ENCODE measurements around the gene FBXW9. TPM values are rescaled to one million over a fixed set of nuclear protein-coding genes. Genes with fewer than 3 reads are reported as not detected.
A peak's percentile ranks its signal among the peaks of the same experiment; 100 is the strongest.

Gene FBXW9
- total RNA-seq, 1 donor from 2014 or later = 4.0 TPM

DNA sequence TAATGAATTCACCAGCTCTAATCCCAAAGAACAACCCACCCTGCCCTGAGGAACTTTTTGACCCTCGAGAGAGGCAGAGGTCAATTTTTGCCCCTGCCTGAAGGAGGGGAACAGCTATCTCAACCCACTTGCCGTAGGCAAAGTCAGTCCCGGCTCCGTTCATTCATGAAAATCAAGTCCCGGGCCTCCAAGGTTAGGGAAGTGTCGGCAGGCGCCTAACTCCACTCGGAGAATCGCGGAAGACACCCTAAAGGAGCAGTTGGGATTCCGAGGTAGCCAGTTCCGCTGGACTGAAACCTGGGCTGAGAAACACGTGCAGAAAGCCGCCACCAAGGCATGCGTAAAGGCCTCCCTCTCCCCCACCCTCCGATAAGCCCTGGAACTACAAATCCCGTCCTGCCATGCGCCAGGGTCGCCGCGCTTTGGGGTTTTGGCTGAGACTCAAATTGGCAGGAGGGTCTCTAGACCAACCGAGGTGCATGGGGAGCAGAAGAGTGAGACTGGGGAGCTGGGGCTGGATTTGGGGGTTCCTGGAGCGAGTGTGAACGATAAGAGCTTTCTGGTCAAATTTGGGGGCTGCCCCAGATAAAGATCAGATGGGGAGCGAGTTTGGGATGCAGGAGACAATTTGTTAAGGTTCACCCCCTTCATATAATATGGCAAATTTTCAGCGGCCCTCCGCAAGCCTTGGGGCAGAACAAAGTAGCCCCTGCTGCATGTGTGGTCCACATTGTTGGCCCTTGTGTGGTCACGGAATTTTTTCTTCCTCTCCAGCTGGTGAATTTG is 27.4 kb upstream of the FBXW9 start, which contains the start of gene TNPO2:
TSS of gene TNPO2 (minus strand) at position 292 of the 786 bp plus-strand sequence. CDS start 2,955 bp downstream, outside the sequence.
- H3K27me3 ChIP-seq = no peaks in the 10 kb centered on the region
- H3K9ac ChIP-seq = peak within 1 kb of the TSS; percentile 71
- peaks cover 6% of the 10 kb centered on the region for H3K4me1 ChIP-seq
- peak within 1 kb of the TSS; percentile 99 for H3K4me3 Mint-ChIP-seq
- H4K20me1 ChIP-seq (ENCODE audit: low read depth) = peaks cover 22% of the 10 kb centered on the region
- peak within 1 kb of the TSS; percentile 99 for H3K27ac Mint-ChIP-seq
- H3K4me1 Mint-ChIP-seq = peaks cover 22% of the 10 kb centered on the region
- peaks cover 43% of the 10 kb centered on the region for H3F3A ChIP-seq (ENCODE audit: low read depth)
- no peaks in the 10 kb centered on the region for H3K36me3 ChIP-seq
- TF ChIP-seq, protein P1, sequence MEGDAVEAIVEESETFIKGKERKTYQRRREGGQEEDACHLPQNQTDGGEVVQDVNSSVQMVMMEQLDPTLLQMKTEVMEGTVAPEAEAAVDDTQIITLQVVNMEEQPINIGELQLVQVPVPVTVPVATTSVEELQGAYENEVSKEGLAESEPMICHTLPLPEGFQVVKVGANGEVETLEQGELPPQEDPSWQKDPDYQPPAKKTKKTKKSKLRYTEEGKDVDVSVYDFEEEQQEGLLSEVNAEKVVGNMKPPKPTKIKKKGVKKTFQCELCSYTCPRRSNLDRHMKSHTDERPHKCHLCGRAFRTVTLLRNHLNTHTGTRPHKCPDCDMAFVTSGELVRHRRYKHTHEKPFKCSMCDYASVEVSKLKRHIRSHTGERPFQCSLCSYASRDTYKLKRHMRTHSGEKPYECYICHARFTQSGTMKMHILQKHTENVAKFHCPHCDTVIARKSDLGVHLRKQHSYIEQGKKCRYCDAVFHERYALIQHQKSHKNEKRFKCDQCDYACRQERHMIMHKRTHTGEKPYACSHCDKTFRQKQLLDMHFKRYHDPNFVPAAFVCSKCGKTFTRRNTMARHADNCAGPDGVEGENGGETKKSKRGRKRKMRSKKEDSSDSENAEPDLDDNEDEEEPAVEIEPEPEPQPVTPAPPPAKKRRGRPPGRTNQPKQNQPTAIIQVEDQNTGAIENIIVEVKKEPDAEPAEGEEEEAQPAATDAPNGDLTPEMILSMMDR (IDR thresholded peaks at IDR 0.05) = no peak
- TF ChIP-seq EZH2 (IDR thresholded peaks at IDR 0.05) (no peak), EZH2phosphoT487 (IDR thresholded peaks at IDR 0.05) (no peak)
- H3K79me2 ChIP-seq (ENCODE audit: low read depth) = peaks cover 53% of the 10 kb centered on the region
- H2AFZ ChIP-seq (replicated peaks) = peak within 1 kb of the TSS; percentile 75
- no peaks in the 10 kb centered on the region for H3K9me3 Mint-ChIP-seq
- peaks cover 11% of the 10 kb centered on the region for H3K27me3 Mint-ChIP-seq (ENCODE audit: insufficient read depth, low read depth)
- peak within 1 kb of the TSS; percentile 66 for H3K4me3 ChIP-seq
- H3K9me3 ChIP-seq (ENCODE audit: low read depth) = no peaks in the 10 kb centered on the region
- H3K36me3 Mint-ChIP-seq = peaks cover 10% of the 10 kb centered on the region
- peak within 1 kb of the TSS; percentile 94 for H3K4me2 ChIP-seq
- peak; percentile 92 for DNase-seq (ENCODE audit: low spot score)
- H3K27ac ChIP-seq = peak within 1 kb of the TSS; percentile 70

DNA sequence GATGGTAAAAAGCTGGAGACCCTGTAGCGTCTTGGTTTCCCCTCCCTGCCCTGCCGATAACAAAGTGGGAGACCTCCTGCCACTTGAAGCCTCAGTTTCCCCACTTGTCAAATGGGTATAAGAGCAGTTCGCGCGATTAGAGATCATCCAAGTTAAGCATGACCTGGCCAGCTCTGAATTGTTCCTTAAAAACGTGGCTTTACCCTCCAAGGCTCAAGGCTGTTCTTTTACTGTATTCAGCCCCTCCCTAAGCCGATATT is 26.9 kb upstream of the FBXW9 start:
- peak overlapping the region; percentile 99 for H3K4me3 Mint-ChIP-seq
- peak overlapping the region; percentile 99 for H3K27ac Mint-ChIP-seq
- H3K27me3 Mint-ChIP-seq (ENCODE audit: insufficient read depth, low read depth) = peaks cover 11% of the 10 kb centered on the region
- Histone ChIP-seq H3K4me3 (peak overlapping the region; percentile 66), H3K36me3 (peaks cover 3% of the 10 kb centered on the region), H3K4me2 (peak overlapping the region; percentile 94), H2AFZ (replicated peaks) (no peak overlapping the region), H3K4me1 (peaks cover 6% of the 10 kb centered on the region), H3K9ac (peak overlapping the region; percentile 71), H3K79me2 (ENCODE audit: low read depth) (peaks cover 59% of the 10 kb centered on the region), H3F3A (ENCODE audit: low read depth) (peaks cover 45% of the 10 kb centered on the region), H3K27me3 (no peaks in the 10 kb centered on the region), H3K9me3 (ENCODE audit: low read depth) (no peaks in the 10 kb centered on the region), H4K20me1 (ENCODE audit: low read depth) (peaks cover 22% of the 10 kb centered on the region), H3K27ac (peak overlapping the region; percentile 42)
- H3K4me1 Mint-ChIP-seq = peaks cover 22% of the 10 kb centered on the region
- H3K9me3 Mint-ChIP-seq = no peaks in the 10 kb centered on the region
- TF ChIP-seq, protein P1 (IDR thresholded peaks at IDR 0.05) = no peak
- no peak for TF ChIP-seq EZH2phosphoT487 (IDR thresholded peaks at IDR 0.05)
- no peak for TF ChIP-seq EZH2 (IDR thresholded peaks at IDR 0.05)
- DNase-seq (ENCODE audit: low spot score) = peak; percentile 28
- peaks cover 13% of the 10 kb centered on the region for H3K36me3 Mint-ChIP-seq

DNA sequence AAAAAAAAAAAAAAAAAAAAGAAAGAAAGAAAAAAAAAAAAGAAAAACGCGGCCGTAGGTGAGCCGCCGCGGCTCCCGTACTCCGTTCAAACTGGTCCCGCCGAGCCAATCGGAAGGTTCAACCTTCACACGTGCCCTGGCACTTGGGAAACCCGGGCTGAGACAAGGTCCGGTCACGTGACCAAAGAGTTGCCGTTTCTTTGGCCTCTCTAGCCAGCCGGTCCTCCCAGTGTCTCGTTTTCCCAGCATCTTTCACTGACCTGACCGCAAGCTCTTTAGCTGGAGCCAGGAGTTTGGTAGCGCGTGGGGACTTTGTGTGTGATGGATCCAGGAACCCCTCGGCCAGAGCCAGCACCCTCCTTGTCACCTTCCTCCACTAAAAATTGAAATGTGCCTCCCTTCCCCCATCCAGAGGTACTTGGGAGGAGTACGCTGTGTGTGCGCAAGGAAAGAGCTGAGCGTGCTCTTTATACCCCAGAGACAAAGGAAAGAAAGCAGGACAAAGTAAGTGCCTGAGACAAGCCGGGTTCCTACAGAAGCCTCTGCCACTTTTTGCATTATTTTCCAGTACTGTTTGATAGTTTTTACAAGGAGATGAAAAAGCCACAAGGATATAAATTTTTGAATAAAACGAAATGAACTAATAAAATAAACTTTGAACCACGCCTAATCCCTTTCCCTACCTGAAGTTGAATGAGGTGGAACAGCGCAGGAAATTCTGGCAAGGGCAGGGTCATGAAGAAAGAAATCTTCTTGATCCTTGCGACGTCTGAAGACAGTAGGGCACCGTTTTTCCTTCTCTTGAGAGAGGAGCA is 26.3 kb upstream of the FBXW9 start:
- Histone ChIP-seq H3K4me3 (peak overlapping the region; percentile 66), H2AFZ (replicated peaks) (peak overlapping the region; percentile 75), H3K9ac (peak overlapping the region; percentile 72), H3K36me3 (peaks cover 3% of the 10 kb centered on the region), H3F3A (ENCODE audit: low read depth) (peaks cover 46% of the 10 kb centered on the region), H3K27me3 (no peaks in the 10 kb centered on the region), H3K27ac (peak overlapping the region; percentile 87), H3K9me3 (ENCODE audit: low read depth) (no peaks in the 10 kb centered on the region), H4K20me1 (ENCODE audit: low read depth) (peaks cover 23% of the 10 kb centered on the region), H3K79me2 (ENCODE audit: low read depth) (peaks cover 64% of the 10 kb centered on the region), H3K4me2 (peak overlapping the region; percentile 94), H3K4me1 (peaks cover 6% of the 10 kb centered on the region)
- peaks cover 11% of the 10 kb centered on the region for H3K27me3 Mint-ChIP-seq (ENCODE audit: insufficient read depth, low read depth)
- H3K36me3 Mint-ChIP-seq = peaks cover 10% of the 10 kb centered on the region
- peak; percentile 100 for DNase-seq (ENCODE audit: low spot score)
- no peaks in the 10 kb centered on the region for H3K9me3 Mint-ChIP-seq
- H3K27ac Mint-ChIP-seq = peak overlapping the region; percentile 99
- H3K4me3 Mint-ChIP-seq = peak overlapping the region; percentile 99
- H3K4me1 Mint-ChIP-seq = peaks cover 22% of the 10 kb centered on the region
- TF ChIP-seq EZH2 (IDR thresholded peaks at IDR 0.05) (peak; percentile 34), EZH2phosphoT487 (IDR thresholded peaks at IDR 0.05) (no peak)
- TF ChIP-seq, protein P1 (IDR thresholded peaks at IDR 0.05) = no peak

Measured in neural progenitor cell (in vitro differentiated cells).